Measurements from ENCODE around the gene CPTP. TPM values are rescaled to one million over a fixed set of nuclear protein-coding genes. Genes with fewer than 3 reads are reported as not detected.

CPTP gene
- total RNA-seq, 1 donor from 2014 or later: 40.1 TPM

DNA sequence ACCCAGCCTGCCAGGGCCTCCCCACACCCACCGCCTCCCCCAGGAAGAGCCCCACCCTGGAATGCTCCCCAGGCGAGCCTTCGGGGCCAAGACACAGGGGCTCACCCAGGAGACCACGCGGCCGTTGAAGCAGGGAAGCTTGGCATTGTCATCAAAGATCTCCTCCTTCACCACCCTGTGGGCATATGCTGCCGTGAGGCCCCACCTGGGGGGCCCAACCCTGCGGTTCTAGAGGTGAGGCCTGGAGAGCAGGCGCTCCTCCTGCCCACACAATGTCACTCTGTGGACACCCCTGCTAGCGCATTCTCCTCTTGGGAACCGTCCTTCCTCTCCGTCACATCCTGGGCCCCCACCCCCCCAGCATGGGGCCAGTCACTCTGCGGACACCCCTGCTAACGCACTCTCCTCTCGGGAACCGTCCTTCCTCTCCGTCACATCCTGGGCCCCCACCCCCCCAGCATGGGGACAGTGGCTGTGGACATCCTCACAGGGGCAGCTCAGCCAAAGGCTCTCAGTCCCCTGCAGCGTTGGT lies 18.0 kb downstream of the CPTP start:
- no peak overlapping the region for H3K4me3 ChIP-seq (ENCODE audit: low read depth, low read length)
- TF ChIP-seq, protein P1, sequence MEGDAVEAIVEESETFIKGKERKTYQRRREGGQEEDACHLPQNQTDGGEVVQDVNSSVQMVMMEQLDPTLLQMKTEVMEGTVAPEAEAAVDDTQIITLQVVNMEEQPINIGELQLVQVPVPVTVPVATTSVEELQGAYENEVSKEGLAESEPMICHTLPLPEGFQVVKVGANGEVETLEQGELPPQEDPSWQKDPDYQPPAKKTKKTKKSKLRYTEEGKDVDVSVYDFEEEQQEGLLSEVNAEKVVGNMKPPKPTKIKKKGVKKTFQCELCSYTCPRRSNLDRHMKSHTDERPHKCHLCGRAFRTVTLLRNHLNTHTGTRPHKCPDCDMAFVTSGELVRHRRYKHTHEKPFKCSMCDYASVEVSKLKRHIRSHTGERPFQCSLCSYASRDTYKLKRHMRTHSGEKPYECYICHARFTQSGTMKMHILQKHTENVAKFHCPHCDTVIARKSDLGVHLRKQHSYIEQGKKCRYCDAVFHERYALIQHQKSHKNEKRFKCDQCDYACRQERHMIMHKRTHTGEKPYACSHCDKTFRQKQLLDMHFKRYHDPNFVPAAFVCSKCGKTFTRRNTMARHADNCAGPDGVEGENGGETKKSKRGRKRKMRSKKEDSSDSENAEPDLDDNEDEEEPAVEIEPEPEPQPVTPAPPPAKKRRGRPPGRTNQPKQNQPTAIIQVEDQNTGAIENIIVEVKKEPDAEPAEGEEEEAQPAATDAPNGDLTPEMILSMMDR (conservative IDR thresholded peaks at IDR 0.05; ENCODE audit: low read depth, low read length): no peak

DNA sequence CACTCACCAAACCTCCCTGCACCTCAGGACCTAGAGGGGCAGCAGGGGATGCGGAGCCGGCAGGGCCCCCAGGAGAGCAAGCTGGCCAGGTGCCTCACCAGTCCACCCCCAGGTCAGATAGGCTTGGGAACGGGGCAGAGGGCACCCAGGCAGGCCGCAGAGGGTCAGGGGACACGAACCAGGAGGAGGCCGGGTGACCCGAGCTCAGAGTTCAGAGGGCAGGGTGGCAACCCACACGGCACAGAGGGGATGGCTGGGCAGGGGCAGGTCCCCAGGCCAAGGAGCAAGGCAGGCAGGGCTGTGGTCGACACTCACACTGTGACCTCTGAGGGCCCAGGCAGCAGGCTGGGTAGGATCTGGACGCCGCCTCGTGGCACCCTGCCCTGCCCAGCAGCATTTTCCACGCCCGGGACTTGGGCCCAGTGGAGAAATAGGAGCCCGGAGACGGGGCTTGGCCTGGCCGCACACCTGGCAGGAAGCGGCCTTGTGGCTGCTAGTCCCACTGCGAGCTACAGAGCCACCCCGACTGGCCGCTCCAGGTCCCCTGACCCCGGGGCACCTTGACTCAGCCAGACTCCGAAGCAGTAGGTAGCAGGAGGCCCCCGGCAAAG lies 19.3 kb downstream of the CPTP start:
- TF ChIP-seq, protein P1 (conservative IDR thresholded peaks at IDR 0.05; ENCODE audit: low read depth, low read length): no peak
- DNase-seq (ENCODE audit: low read depth): no peak
- no peak overlapping the region for H3K4me3 ChIP-seq (ENCODE audit: low read depth, low read length)

More for the DNA sequence above, 18.0 kb downstream of the CPTP start:
- no peak for DNase-seq (ENCODE audit: low read depth)

DNA sequence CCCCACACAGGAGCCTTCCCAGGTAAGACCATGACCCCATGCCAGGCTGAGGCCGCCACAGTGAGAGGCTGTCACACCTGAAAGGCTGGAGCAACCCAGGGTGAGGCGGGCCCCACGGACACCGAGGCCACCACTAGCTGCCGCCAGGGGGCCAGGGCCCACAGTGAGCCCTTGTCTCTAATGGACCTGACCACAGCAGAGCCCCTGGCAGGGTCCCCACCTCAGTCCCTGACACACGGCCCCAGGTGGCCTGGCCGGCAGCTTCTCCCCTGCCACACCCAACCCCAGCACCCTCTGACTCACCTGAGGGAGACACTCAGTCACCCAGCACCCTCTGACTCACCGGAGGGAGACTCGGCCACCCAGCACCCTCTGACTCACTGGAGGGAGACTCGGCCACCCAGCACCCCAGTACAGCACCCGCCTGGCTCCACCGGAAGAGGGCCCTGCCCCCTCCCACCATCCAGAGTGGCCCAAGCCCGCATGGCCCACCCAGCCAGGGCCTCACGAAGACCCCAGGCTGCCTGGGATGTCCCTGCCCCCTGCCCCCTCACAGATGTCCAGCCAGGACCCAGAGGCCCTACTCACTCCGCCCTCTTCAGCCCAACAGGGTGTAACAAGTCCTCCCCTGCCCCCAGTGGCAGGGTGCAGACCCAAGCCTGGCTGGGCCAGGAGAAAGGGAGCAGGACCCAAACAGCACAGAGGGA lies 20.2 kb downstream of the CPTP start:
- DNase-seq (ENCODE audit: low read depth): peak; percentile 35
- peak overlapping the region; percentile 26 for H3K4me3 ChIP-seq (ENCODE audit: low read depth, low read length)
- TF ChIP-seq, protein P1 (conservative IDR thresholded peaks at IDR 0.05; ENCODE audit: low read depth, low read length): peak; percentile 51

DNA sequence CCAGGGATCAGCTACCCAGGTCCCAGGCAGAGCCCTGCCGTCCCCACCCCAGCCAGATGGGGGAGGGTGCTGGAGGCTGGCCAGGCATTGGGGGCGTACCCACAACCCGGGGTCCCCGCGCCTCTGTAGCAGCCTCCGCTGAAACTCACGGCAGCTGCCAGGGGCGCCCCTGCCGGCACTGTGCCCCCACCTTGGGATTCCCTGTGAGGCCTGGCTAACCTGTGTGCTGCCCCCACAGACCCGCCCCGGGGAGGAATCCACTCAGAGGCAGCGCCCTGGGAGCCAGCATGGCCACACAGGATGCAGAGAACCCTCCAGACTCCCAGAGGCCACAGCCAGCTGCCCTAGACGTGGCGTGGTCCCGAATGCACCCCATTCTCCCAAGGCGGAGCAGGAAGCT lies 20.8 kb downstream of the CPTP start:
- H3K4me3 ChIP-seq (ENCODE audit: low read depth, low read length): peak overlapping the region; percentile 26
- no peak for DNase-seq (ENCODE audit: low read depth)
- TF ChIP-seq, protein P1 (conservative IDR thresholded peaks at IDR 0.05; ENCODE audit: low read depth, low read length): no peak

DNA sequence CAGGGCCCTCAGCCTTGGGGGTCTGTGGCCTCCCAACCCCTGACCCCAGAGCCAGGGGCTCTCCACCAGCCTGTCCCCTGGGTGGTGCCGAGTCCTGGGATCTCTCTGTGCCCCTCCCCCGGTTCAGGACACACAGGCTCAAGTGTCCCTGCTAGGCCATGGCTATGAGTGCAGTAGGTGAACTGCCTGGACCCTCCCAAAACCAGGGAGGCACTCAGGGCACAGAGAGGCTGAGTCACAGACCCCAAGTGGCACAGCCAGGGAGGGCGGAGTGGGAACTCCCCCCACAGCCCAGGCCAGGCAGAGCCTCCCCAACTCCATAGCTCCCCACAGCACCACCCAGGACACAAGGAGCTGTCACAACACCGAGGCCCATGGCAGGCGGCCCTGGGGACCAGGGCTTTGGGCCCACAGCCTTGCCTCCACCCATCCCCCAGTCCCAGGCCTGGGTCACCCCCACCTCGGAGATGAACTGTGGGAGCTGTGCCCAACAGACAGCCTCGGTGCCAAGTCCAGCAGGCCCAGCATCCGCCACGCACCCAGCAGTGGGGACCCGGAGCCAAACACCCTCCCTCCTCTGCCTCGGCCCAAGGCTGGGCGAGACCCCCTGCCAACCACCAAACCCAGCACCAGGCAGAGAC lies 21.4 kb downstream of the CPTP start:
- H3K4me3 ChIP-seq (ENCODE audit: low read depth, low read length): peak overlapping the region; percentile 84
- DNase-seq (ENCODE audit: low read depth): no peak
- TF ChIP-seq, protein P1 (conservative IDR thresholded peaks at IDR 0.05; ENCODE audit: low read depth, low read length): no peak

DNA sequence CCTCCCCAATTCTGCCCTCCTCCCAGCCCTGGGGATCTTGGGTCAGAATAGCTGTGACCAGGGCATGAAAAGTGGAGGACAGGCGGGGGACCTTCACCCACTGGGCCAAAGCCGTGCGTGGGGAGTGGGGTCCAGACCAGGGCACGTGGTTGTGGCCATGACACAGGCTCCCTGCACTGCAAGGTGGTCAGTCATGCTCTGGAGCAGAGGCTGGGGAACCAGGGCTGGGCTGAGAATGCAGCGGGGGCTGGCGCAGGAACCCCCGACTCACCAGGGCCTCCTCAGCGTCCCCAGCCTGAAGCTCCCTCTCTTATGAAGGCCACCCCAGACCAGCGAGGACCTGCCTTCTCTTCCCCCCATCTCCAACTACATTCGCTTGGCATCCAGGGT lies 21.9 kb downstream of the CPTP start:
- TF ChIP-seq, protein P1 (conservative IDR thresholded peaks at IDR 0.05; ENCODE audit: low read depth, low read length): no peak
- no peak for DNase-seq (ENCODE audit: low read depth)
- peak overlapping the region; percentile 84 for H3K4me3 ChIP-seq (ENCODE audit: low read depth, low read length)

All from epithelial cell of proximal tubule (primary cell).